ENCODE data around the gene LMO4.
A peak's percentile ranks its signal among the peaks of the same experiment; 100 is the strongest.

Gene LMO4

DNA sequence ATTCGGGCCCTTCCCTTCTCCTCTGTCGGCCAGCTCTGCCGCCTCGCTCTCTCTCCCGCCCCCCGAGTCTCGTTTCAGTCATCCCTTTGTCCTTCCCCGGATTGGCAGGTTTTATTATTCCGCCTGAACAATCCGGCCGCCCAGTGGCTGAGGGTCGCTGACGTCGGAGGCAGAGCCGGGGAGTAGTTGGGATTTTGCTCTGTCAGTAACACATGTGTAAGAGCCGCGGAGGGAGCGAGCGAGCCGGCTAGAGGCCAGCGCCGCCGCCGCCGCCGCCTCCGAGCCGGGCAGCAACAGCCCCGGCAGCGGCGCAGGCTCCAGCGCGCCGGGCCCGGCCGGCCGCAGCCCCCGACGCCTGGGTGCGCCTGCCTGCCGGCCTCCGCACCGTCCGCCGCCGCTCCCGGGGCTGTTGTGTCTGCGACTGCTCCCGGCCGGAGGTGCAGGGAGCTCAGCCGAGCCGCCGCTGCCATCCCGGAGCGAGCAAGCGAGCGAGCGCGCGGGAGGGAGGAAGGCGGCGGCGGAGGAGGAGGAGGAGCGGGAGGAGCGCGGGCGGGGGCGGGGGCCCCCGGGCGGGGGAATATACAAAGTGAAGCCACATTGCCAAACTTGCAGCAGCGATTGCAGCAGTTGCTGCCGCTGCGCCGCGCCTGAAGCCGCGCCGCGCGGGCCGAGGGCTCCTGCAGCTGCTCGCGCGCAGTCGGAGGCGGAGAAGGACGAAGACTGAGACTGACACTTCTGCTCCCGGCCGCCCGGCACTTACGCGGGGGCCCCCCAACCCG, at the start of gene LMO4:
LMO4 (plus strand) TSS at position 609 of the 779 bp plus-strand sequence. CDS start 3,136 bp downstream, outside the sequence.
- peak; percentile 81 for DNase-seq (ENCODE audit: low read depth)

DNA sequence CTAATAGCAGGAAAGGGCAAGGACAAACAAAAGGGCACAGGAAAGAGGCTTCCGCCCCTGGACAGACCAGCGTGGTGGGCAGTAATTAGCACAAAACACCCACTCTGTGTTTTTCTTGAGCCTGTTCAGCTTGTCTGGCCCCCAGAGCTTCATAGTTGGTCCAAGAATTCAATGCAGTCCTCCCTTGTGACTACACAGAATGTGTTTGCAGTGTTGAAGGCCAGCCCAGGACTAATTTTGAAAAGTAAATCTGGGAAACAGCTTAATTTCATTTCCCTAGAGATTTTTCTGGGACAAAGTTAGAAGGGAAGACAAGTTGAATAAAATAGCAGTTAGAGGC, 49.2 kb upstream of the LMO4 start:
- DNase-seq (ENCODE audit: low read depth) = no peak

- no peak for DNase-seq (ENCODE audit: low read depth)
These were observed 48.6 kb upstream of the LMO4 start for GRCh38 chr1:87279966-87280535.

DNA sequence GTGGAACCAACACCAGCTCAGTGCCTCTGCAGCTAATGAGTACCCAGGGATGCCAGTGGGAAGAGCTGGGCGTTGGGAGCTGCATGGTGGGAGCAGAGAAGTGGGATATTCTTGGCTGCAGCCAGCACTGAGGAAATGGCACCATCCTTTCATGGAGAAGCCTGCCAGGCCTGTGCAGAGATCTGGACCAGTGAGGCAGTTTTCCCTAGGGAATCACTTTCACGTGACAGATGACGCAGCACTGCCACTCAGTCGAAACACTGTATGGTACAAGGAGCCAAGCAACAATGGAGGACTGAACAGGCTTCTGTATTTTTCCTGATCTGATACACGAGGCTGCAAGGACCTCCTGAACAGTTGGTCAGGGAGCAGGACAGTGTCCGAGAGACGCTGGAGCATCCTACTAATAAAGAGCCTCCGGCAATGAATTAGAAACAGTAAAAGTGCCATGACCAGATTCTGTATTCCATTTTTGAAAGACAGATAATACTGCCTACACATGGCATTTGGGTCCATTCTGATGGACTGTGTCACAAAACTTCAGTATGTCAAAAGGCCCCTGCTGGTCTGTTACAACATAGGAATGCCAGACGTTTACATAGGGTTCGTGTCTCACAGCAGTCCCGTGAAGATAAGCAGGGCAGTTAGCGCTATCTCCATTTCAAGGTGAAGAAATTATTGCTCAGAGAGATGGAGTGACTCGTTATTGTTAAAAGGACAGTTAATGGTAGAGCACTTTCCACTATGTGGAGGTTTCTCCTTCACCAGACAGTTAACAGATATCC, 44.0 kb upstream of the LMO4 start:
- DNase-seq (ENCODE audit: low read depth) = no peak

DNA sequence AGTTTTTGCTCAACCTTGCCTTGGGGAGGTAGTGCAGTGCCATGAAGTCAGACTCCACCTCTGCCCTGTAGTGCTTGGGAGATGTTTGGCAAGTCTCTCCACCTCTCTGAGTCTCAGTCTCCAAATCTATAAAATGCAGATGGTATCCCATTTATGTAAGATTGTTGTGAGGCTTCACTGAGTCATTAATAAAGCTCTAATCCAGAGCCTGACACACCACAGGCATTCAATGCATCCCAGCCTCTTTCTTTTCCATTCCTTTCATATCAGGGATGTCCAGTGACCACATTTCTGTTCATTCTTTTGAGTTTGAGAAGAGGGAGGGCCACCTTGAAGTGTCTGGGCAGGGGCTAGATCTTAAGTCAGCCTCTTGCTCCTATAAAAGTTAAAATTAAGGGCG, 37.6 kb upstream of the LMO4 start:
- DNase-seq (ENCODE audit: low read depth) = no peak

DNA sequence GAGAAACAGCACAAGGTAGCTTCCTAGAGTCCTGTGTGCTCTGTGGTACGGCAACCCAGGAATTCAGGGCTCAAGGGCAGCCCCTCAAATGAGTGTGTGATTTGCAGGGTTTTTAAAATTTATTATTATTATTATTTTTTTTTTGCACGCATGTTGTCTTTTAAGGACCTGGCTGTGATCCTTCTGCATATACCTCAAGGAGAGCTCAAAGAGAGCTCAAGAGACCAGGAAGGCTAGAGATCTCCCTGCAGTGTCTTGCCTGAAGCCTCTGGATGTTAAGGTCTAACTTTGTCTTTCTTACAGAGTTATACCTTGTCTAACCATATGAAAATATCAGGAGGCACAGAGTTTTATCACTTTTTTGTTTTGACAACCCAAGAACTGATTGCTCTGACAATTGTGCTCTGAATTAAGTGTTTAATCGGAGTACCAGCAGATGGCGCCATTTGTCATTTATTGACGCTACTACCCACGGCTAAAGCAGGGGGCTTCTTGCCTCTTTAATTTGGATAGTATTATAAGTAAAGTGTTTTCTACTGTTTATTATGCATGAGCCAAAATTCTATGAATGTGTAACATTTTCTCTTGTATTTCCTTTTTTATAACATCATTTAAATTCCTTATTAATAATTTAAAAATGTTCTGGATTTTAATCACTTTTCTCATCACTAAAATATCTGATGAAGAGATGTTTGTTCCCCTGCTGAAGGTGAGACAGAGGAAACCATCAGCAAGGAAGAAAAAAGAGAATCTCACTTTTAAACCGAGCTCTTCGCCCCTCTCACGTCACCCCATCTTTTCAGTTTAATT, 35.8 kb upstream of the LMO4 start:
- peak; percentile 42 for DNase-seq (ENCODE audit: low read depth)

DNA sequence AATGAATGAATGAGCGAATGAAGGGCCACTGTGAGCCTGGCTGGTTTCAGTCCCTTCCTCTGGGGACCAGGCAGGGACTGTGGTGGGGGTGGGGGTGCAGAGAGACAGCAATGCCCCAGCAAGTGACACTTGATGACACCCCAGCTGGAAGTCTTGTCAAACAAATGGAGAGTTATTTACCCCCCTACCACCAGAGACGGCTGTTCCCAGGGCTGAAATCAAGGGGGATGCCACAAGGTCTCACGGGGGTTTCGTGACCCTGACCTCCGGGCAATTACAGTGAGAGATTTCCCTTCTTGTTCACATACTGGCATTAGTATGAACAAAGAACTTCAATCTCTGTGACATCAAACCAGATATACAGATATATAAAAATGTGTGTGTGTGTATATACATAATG, 34.0 kb upstream of the LMO4 start:
- DNase-seq (ENCODE audit: low read depth) = no peak

DNA sequence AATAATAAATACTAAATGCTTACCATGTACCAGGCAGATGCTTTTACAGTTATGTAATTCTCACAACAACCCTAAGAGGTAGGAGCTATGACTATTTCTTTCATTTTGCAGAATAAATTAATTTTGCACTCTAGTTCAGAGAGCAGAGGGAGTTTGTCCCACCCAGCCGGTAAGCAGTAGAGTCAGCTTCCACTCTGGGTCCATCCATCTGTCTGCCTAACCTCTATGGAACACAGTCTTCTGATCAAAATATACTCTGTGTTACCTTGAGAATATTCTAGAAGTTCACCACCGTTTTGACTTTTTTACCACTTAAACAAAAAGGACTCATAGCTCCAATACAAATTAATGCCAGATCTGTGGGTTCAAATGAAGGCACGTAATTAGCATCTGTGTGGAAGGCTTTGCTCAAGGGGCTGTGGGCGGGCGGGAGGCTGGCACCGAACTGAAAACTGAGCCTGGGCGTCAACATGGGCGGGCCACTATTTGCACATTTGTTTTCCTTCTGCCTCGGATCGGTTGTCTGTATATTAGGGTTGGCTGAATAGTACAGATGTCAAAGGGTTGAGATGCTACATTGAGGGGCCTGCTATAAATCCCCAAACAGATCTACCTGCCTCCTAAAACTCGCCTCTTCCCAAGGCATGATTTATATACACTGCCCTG, 33.1 kb upstream of the LMO4 start:
- DNase-seq (ENCODE audit: low read depth) = no peak

- DNase-seq (ENCODE audit: low read depth) = no peak
These were observed 32.5 kb upstream of the LMO4 start for GRCh38 chr1:87296206-87296605.

DNA sequence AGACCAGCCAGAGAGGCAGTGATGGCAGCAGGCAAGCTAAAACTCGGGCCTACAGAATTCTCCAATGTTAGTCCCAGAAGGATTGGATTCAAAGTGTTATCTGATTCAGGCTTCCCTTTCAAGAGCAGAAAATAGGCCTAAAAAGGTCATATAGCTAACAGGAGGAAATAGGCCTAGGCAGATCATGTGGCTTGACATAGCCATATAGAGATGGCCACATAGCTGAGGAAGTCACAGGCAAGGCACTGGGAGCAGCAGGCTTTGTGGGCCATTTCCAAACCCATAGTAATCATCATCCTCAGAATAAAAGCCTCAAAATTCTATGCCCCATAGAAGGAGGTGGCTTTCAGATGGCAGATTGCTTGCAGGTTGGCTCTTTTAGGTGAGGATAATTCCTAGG, 29.0 kb upstream of the LMO4 start:
- DNase-seq (ENCODE audit: low read depth) = no peak

- no peak for DNase-seq (ENCODE audit: low read depth)
These were observed 28.1 kb upstream of the LMO4 start for GRCh38 chr1:87300628-87301027.

- DNase-seq (ENCODE audit: low read depth) = no peak
These were observed 23.5 kb upstream of the LMO4 start for GRCh38 chr1:87305151-87305550.

DNA sequence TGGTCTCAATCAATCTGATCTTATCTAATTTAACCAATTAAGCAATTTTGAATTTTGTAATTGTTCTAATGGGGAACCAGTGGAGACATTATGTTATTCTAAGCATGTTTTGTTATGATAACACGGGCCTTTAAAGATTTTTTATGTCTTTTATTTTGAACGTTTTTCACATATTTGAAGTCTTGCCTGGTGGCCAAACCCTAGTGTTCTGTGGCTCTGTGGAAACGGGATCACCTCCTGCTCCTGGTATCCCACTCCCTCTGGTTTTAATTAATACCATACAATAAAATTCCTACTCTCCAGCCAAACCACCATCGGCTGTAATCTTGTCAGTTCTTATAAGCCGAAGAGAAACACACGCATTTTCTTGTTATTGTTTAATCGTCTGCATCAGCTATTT, 22.9 kb upstream of the LMO4 start:
- DNase-seq (ENCODE audit: low read depth) = no peak

DNA sequence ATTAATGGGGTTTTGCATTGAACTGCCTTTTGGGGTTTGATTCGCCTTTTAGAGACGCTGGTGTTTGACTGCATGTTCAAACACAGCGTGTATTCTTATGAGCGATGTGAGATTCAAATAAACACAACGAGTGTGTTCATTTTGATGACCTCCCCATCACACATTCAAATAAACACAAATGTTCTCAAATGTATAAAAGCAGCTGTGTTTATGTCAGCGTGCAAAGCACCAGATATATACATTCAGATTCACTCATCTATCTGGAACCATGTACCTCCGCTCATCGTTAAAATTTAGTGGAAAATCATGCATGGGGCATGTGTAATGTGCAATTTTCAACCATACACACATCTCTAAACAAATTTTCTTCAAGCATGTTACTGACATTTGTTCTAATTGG, 21.4 kb upstream of the LMO4 start:
- DNase-seq (ENCODE audit: low read depth) = no peak

- no peak for DNase-seq (ENCODE audit: low read depth)
These were observed 20.7 kb upstream of the LMO4 start for GRCh38 chr1:87307931-87308330.

- DNase-seq (ENCODE audit: low read depth) = no peak
These were observed 14.6 kb upstream of the LMO4 start for GRCh38 chr1:87314091-87314490.

DNA sequence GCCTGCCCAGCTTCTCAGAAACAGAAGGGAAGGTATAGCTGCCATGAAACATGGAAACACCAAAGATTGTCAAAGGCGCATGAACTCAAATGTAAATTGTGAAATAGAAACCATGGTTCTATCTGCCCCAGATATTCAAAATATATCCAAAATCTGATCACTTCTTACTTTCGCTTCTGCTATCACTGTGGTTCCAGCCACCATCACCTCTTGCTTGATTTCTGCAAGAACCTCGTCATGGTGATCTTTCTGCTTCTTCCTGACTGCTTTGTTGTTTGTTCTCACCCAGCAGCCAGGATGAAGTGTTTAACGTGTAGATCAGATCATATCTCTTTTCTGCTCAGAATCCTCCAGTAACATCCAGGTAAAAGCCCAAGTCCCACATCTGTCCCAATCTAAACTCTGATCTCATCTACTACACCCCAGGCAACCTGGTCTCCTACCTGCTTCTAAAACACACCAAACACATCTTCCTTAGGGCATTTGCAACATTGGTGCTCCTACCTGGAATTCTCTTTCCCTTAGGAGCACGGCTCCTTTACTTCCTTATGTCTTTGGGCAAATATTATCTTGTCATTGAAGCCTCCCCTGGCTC, 10.5 kb upstream of the LMO4 start:
- DNase-seq (ENCODE audit: low read depth) = no peak

DNA sequence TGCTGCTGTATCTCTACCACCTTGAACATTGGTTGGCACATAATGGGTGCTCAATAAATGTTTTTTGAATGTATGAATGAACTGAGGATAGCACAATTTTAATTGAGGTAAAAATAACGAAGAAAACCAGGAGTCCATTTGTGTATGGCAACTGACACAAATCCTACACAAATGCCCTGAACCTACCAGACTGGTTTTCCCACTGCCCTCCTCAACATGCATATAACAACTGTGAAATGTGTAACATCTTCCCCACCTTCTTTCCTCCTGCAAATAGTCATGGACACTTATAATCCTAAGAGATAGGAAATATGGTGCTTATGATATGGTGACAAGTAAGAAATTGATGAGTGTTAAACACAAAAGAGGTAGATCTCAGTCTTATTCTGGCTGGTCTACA, 9.9 kb upstream of the LMO4 start:
- DNase-seq (ENCODE audit: low read depth) = no peak

- DNase-seq (ENCODE audit: low read depth) = peak; percentile 35
These were observed 2.5 kb upstream of the LMO4 start for GRCh38 chr1:87325982-87326738.

GRCh38 chr1:87327376-87328271, 1.1 kb upstream of the LMO4 start:
- DNase-seq (ENCODE audit: low read depth) = no peak
